DOHH2 (cell line): ENCODE results near the gene CDK5RAP3.

Source experiments
- H3F3A ChIP-seq: fragments of 200-600 bp; sonication (generic), shearing (Covaris generic); 2 replicates; pipeline ENCODE4 v1.6.0; 2016; ENCODE audit warnings: antibody characterized with exemption, mild to moderate bottlenecking; ENCODE audit not compliant: control insufficient read depth, insufficient read depth
- H3K27ac ChIP-seq: fragments of 200-600 bp; sonication (generic); 2 replicates; pipeline ENCODE4 v1.5.1; 2014; ENCODE audit warnings: low read depth, mild to moderate bottlenecking, low read length, moderate library complexity
- H3K27me3 ChIP-seq: fragments of 200-600 bp; sonication (generic); 2 replicates; pipeline ENCODE4 v1.6.1; 2014; ENCODE audit warnings: mild to moderate bottlenecking, low read length, mixed read lengths; ENCODE audit not compliant: control insufficient read depth
- H3K36me3 ChIP-seq: fragments of 200-600 bp; sonication (generic); 2 replicates; pipeline ENCODE4 v1.6.1; 2014; ENCODE audit warnings: mild to moderate bottlenecking, low read length, moderate library complexity, mixed read lengths; ENCODE audit not compliant: control insufficient read depth
- H3K4me1 ChIP-seq: fragments of 200-600 bp; sonication (generic); 2 replicates; pipeline ENCODE4 v1.6.1; 2014; ENCODE audit warnings: mild to moderate bottlenecking, low read length, mixed read lengths; ENCODE audit not compliant: control insufficient read depth
- H3K4me2 ChIP-seq: fragments of 200-600 bp; sonication (generic); 2 replicates; pipeline ENCODE4 v1.6.0; 2014; ENCODE audit warnings: mild to moderate bottlenecking, low read length, moderate library complexity
- H3K4me3 ChIP-seq: fragments of 200-600 bp; sonication (generic); 2 replicates; pipeline ENCODE4 v1.5.1; 2014; ENCODE audit warnings: mild to moderate bottlenecking, low read length, mixed read lengths
- H3K79me2 ChIP-seq: fragments of 200-600 bp; sonication (generic); 2 replicates; pipeline ENCODE4 v1.6.1; 2014; ENCODE audit warnings: mild to moderate bottlenecking, low read length, mixed read lengths; ENCODE audit not compliant: control insufficient read depth
- H3K9me2 ChIP-seq: fragments of 200-600 bp; sonication (generic); replicated peaks from 2 replicates; pipeline ENCODE4 v1.6.1; 2014; ENCODE audit warnings: mild to moderate bottlenecking, low read length, mixed read lengths; ENCODE audit not compliant: control insufficient read depth
- H3K9me3 ChIP-seq: fragments of 200-600 bp; sonication (generic); 2 replicates; pipeline ENCODE4 v1.6.1; 2014; ENCODE audit warnings: antibody characterized with exemption, low read length, mixed read lengths; ENCODE audit not compliant: control insufficient read depth, insufficient read depth
- H4K20me1 ChIP-seq: fragments of 200-600 bp; sonication (generic); 2 replicates; pipeline ENCODE4 v1.6.0; 2014; ENCODE audit warnings: low read depth, mild to moderate bottlenecking, antibody characterized with exemption, low read length, moderate library complexity; ENCODE audit not compliant: control insufficient read depth, insufficient read depth
- CTCF ChIP-seq: fragments of 200-600 bp; sonication (generic); IDR thresholded peaks from one replicate; pipeline ENCODE4 v1.5.1; 2014; ENCODE audit warnings: antibody characterized with exemption, mild to moderate bottlenecking, low read depth, low read length; ENCODE audit not compliant: poor library complexity, severe bottlenecking
- EZH2phosphoT487 ChIP-seq: fragments of 200-600 bp; sonication (generic); IDR thresholded peaks from 2 replicates; pipeline ENCODE4 v1.6.1; 2017; ENCODE audit warnings: borderline replicate concordance, mild to moderate bottlenecking, antibody characterized with exemption, low read length, moderate library complexity, mixed read lengths

CDK5RAP3 gene

GRCh38 chr17:47952171-47953021 is 18.5 kb upstream of the CDK5RAP3 start:
- Histone ChIP-seq H3K9me2 (no peaks in the 10 kb centered on the region), H3K27ac (no peak overlapping the region), H3K27me3 (no peaks in the 10 kb centered on the region), H3F3A (no peaks in the 10 kb centered on the region), H4K20me1 (no peaks in the 10 kb centered on the region), H3K36me3 (peaks cover 22% of the 10 kb centered on the region), H3K4me1 (peaks cover 17% of the 10 kb centered on the region), H3K9me3 (no peaks in the 10 kb centered on the region), H3K79me2 (no peaks in the 10 kb centered on the region), H3K4me3 (no peak overlapping the region), H3K4me2 (no peak overlapping the region)
- TF ChIP-seq EZH2phosphoT487 (no peak), CTCF (no peak)

GRCh38 chr17:47953909-47954308 is 17.0 kb upstream of the CDK5RAP3 start:
- no peaks in the 10 kb centered on the region for H3F3A ChIP-seq
- H3K27me3 ChIP-seq = peaks cover 2% of the 10 kb centered on the region; the same call in 1 of the 2 replicates
- no peak overlapping the region for H3K4me3 ChIP-seq
- no peak overlapping the region for H3K4me2 ChIP-seq
- no peaks in the 10 kb centered on the region for H3K9me3 ChIP-seq
- peaks cover 12% of the 10 kb centered on the region for H3K4me1 ChIP-seq
- TF ChIP-seq EZH2phosphoT487 (no peak), CTCF (no peak)
- H3K79me2 ChIP-seq = no peaks in the 10 kb centered on the region
- no peaks in the 10 kb centered on the region for H4K20me1 ChIP-seq
- peaks cover 13% of the 10 kb centered on the region for H3K36me3 ChIP-seq
- no peak overlapping the region for H3K27ac ChIP-seq
- H3K9me2 ChIP-seq = no peaks in the 10 kb centered on the region

- H3K9me3 ChIP-seq = no peaks in the 10 kb centered on the region
- H3K4me2 ChIP-seq = no peak overlapping the region
- no peaks in the 10 kb centered on the region for H3K4me1 ChIP-seq
- no peaks in the 10 kb centered on the region; the same call in 1 of the 2 replicates for H3K36me3 ChIP-seq
- no peak for TF ChIP-seq CTCF
- no peak for TF ChIP-seq EZH2phosphoT487
- H3F3A ChIP-seq = no peaks in the 10 kb centered on the region
- H3K27ac ChIP-seq = no peak overlapping the region
- H3K4me3 ChIP-seq = no peak overlapping the region
- H4K20me1 ChIP-seq = no peaks in the 10 kb centered on the region
- peaks cover 7% of the 10 kb centered on the region for H3K27me3 ChIP-seq
- H3K79me2 ChIP-seq = no peaks in the 10 kb centered on the region
- no peaks in the 10 kb centered on the region for H3K9me2 ChIP-seq
These were observed 15.1 kb upstream of the CDK5RAP3 start for GRCh38 chr17:47955497-47956461.
